Spinal cord (tissue), 10 donors: ENCODE measurements around the gene TEAD1. TPM values are rescaled to one million over a fixed set of nuclear protein-coding genes. Genes with fewer than 3 reads are reported as not detected.
"Not testable (repeated sequence)": the region's sequence is repeated elsewhere in the genome, so short reads cannot be mapped to it uniquely, and the experiment has no call there.

Experiments used
- DNase-seq, 6 donors: peaks; one replicate each; pipeline versions ENCODE4 v3.0.0 to v3.0.0-alpha.2; 2013 to 2015; ENCODE audit warnings: low spot score in 6 of 6, low read depth in 4 of 6
- H3K27ac ChIP-seq: one replicate; pipeline ENCODE4 v1.5.1; 2013; ENCODE audit warnings: low read depth, low read length, control low read depth
- H3K27me3 ChIP-seq: one replicate; pipeline ENCODE4 v1.6.1; 2013; ENCODE audit warnings: low read length; ENCODE audit not compliant: control insufficient read depth, insufficient read depth
- H3K36me3 ChIP-seq: one replicate; pipeline ENCODE4 v1.6.1; 2013; ENCODE audit warnings: low read length; ENCODE audit not compliant: control insufficient read depth, insufficient read depth
- H3K4me1 ChIP-seq: one replicate; pipeline ENCODE4 v1.6.1; 2013; ENCODE audit warnings: low read length; ENCODE audit not compliant: control insufficient read depth, insufficient read depth
- H3K4me3 ChIP-seq: one replicate; pipeline ENCODE4 v1.5.1; 2013; ENCODE audit warnings: low read depth, low read length, control low read depth
- H3K9me3 ChIP-seq: one replicate; pipeline ENCODE4 v1.6.1; 2013; ENCODE audit warnings: low read length; ENCODE audit not compliant: control insufficient read depth, insufficient read depth
- WGBS: methylation state at CpG from one replicate; pipeline ENCODE4 v1.1.5; 2013; ENCODE audit warnings: missing lambda C conversion rate; ENCODE audit not compliant: insufficient coverage; 5-methylcytosine and 5-hydroxymethylcytosine counted together
- polyA plus RNA-seq, 2 donors: library from polyadenylated mRNA; unstranded; fragments of 120-200 nt; gene quantifications; one replicate each; pipeline ENCODE4 v1.2.1, GENCODE V29; 2013; ENCODE audit not compliant: insufficient read length in 2 of 2
- total RNA-seq, 2 donors: library from RNA; depleted of rRNA in 1 of 2; stranded (reverse); fragments of 120-200 nt in 1 of 2; fragments of >200 nt in 1 of 2; gene quantifications; one replicate each; pipeline versions ENCODE4 v1.2.3 to v1.2.4, GENCODE V29; 2013 to 2014
- donor health status: healthy.

TEAD1 gene
- total and polyA plus RNA-seq, 4 donors: 39.2 to 70.9 (median 58.7) TPM

GRCh38 chr11:12752868-12753524, 78.8 kb downstream of the TEAD1 start:
- H3K36me3 ChIP-seq: no peaks in the 10 kb centered on the region
- no peak for DNase-seq
- H3K4me1 ChIP-seq: peaks cover 6% of the 10 kb centered on the region
- H3K9me3 ChIP-seq: no peaks in the 10 kb centered on the region
- H3K4me3 ChIP-seq: no peak overlapping the region
- H3K27me3 ChIP-seq: no peaks in the 10 kb centered on the region
- no CpG with 5 or more reads among the region's 8 CpGs for WGBS
- H3K27ac ChIP-seq: no peak overlapping the region

GRCh38 chr11:12754021-12754420, 79.8 kb downstream of the TEAD1 start:
- Histone ChIP-seq H3K36me3 (no peaks in the 10 kb centered on the region), H3K27ac (no peak overlapping the region), H3K9me3 (no peaks in the 10 kb centered on the region), H3K4me1 (no peaks in the 10 kb centered on the region), H3K4me3 (no peak overlapping the region), H3K27me3 (no peaks in the 10 kb centered on the region)
- DNase-seq: no peak
- WGBS: no CpG with 5 or more reads among the region's 3 CpGs

- H3K4me1 ChIP-seq: no peaks in the 10 kb centered on the region
- H3K9me3 ChIP-seq: no peaks in the 10 kb centered on the region
- WGBS: 53% methylated on average over 2 of the region's 3 CpGs
- no peaks in the 10 kb centered on the region for H3K27me3 ChIP-seq
- H3K36me3 ChIP-seq: no peaks in the 10 kb centered on the region
- no peak overlapping the region for H3K27ac ChIP-seq
- DNase-seq: no peak
- no peak overlapping the region for H3K4me3 ChIP-seq
Measured at GRCh38 chr11:12754582-12755234, 80.5 kb downstream of the TEAD1 start.

- peak in 1 of 6 donors; percentile 72 for DNase-seq
- H3K27ac ChIP-seq: no peak overlapping the region
- WGBS: 59% methylated on average over 9 of the region's 9 CpGs
- no peaks in the 10 kb centered on the region for H3K9me3 ChIP-seq
- H3K27me3 ChIP-seq: no peaks in the 10 kb centered on the region
- no peaks in the 10 kb centered on the region for H3K4me1 ChIP-seq
- H3K4me3 ChIP-seq: no peak overlapping the region
- no peaks in the 10 kb centered on the region for H3K36me3 ChIP-seq
Measured at GRCh38 chr11:12755510-12756453, 81.6 kb downstream of the TEAD1 start.

GRCh38 chr11:12756454-12756806, 82.2 kb downstream of the TEAD1 start:
- Histone ChIP-seq H3K27ac (no peak overlapping the region), H3K27me3 (no peaks in the 10 kb centered on the region), H3K4me1 (no peaks in the 10 kb centered on the region), H3K36me3 (no peaks in the 10 kb centered on the region), H3K4me3 (no peak overlapping the region), H3K9me3 (no peaks in the 10 kb centered on the region)
- DNase-seq: peak in 1 of 6 donors; percentile 36
- WGBS: no CpG with 5 or more reads among the region's 1 CpG

- H3K27me3 ChIP-seq: no peaks in the 10 kb centered on the region
- no peak overlapping the region for H3K27ac ChIP-seq
- no peak overlapping the region for H3K4me3 ChIP-seq
- H3K4me1 ChIP-seq: no peaks in the 10 kb centered on the region
- no peaks in the 10 kb centered on the region for H3K9me3 ChIP-seq
- DNase-seq: no peak
- WGBS: 86% methylated on average over 3 of the region's 3 CpGs
- no peaks in the 10 kb centered on the region for H3K36me3 ChIP-seq
Measured at GRCh38 chr11:12756867-12757266, 82.6 kb downstream of the TEAD1 start.

GRCh38 chr11:12757416-12757815, 83.2 kb downstream of the TEAD1 start:
- Histone ChIP-seq H3K9me3 (no peaks in the 10 kb centered on the region), H3K36me3 (no peaks in the 10 kb centered on the region), H3K4me3 (no peak overlapping the region), H3K27ac (no peak overlapping the region), H3K4me1 (no peaks in the 10 kb centered on the region), H3K27me3 (no peaks in the 10 kb centered on the region)
- WGBS: 90% methylated on average over 2 of the region's 2 CpGs
- no peak for DNase-seq

- H3K27me3 ChIP-seq, H3K36me3 ChIP-seq, DNase-seq, H3K4me3 ChIP-seq, H3K4me1 ChIP-seq, H3K27ac ChIP-seq, H3K9me3 ChIP-seq: not testable (repeated sequence)
- WGBS: no CpG with 5 or more reads among the region's 6 CpGs
Measured at GRCh38 chr11:12758117-12758516, 83.9 kb downstream of the TEAD1 start.

GRCh38 chr11:12761029-12761428, 86.8 kb downstream of the TEAD1 start:
- H3K9me3 ChIP-seq: no peaks in the 10 kb centered on the region
- H3K4me3 ChIP-seq: no peak overlapping the region
- peaks cover 9% of the 10 kb centered on the region for H3K4me1 ChIP-seq
- DNase-seq: no peak
- no peaks in the 10 kb centered on the region for H3K36me3 ChIP-seq
- no peak overlapping the region for H3K27ac ChIP-seq
- no CpG with 5 or more reads among the region's 3 CpGs for WGBS
- no peaks in the 10 kb centered on the region for H3K27me3 ChIP-seq
